Neural cell (in vitro differentiated cells): ENCODE data around the gene ELMO1.

Source experiments
- REST ChIP-seq: IDR thresholded peaks from 2 replicates; pipeline ENCODE4 v1.6.1; 2012; ENCODE audit warnings: borderline replicate concordance
- TF ChIP-seq, protein P1 (sequence below): fragments of 450-650 bp; IDR thresholded peaks from 2 replicates; pipeline ENCODE4 v1.5.1; 2014; ENCODE audit warnings: antibody characterized with exemption, mild to moderate bottlenecking, moderate library complexity; ENCODE audit not compliant: poor library complexity, severe bottlenecking

DNA sequence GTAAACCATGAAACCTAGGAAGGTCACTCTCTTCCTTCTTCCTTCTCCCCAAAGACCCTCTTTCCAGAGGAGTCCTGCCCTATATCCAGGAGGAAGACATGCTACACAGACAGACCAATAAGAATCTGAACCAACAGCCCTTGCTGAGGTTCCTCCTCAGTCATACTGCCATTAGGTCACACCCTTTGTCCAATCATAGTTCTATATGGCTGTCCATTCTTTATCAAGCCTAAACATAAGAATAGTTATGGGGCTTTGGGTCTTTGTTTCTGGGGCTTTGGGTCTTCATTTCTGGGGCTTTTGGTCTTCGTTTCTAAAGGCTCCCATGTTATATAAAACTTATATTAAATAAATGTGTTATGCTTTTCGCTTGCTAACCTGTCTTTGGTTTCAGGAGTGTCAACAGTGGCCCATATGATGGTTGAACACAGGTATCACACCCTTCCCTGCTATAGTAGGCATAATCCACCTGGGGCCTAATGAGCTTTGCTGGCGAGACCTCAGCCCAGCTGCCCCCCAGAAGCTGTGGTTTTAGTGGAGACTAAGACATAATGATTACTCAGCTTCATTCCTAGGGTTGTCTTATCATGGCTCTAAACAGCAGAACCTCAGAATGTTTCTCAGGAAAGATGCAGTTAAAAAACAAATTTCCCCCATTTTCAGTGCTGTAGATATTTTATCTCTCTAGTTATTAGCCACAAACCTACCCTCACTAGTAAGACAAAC lies 91.6 kb downstream of the ELMO1 start:
- TF ChIP-seq REST, result no peak
- TF ChIP-seq, protein P1, sequence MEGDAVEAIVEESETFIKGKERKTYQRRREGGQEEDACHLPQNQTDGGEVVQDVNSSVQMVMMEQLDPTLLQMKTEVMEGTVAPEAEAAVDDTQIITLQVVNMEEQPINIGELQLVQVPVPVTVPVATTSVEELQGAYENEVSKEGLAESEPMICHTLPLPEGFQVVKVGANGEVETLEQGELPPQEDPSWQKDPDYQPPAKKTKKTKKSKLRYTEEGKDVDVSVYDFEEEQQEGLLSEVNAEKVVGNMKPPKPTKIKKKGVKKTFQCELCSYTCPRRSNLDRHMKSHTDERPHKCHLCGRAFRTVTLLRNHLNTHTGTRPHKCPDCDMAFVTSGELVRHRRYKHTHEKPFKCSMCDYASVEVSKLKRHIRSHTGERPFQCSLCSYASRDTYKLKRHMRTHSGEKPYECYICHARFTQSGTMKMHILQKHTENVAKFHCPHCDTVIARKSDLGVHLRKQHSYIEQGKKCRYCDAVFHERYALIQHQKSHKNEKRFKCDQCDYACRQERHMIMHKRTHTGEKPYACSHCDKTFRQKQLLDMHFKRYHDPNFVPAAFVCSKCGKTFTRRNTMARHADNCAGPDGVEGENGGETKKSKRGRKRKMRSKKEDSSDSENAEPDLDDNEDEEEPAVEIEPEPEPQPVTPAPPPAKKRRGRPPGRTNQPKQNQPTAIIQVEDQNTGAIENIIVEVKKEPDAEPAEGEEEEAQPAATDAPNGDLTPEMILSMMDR, result no peak
